ENCODE measurements around the gene OR11A1. TPM values are rescaled to one million over a fixed set of nuclear protein-coding genes. Genes with fewer than 3 reads are reported as not detected.

The OR11A1 gene
- polyA plus RNA-seq, 1 of the 3 experiments (the other 2 are of a cell fraction) = not detected

DNA sequence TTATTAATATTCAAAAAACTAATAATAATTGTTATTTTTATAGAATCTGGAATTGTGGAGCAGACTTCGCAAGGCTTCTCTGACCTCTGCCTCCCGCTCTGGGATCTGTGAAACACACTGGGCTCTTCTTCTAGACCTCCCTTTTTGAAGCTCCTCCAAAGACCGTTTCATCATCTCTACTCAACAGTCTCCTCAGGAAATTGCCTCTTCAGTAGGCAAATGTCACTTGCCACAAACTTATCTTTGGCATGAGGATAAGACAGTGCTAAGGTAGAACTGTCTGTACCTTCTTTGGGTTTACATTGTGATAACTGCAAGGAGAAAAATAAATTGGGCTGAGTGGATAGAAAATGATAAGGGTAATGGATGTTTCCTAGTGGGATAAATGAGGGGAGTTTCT lies 33.2 kb upstream of the OR11A1 start:
- H3K9me3 ChIP-seq = no peaks in the 10 kb centered on the region
- no peak overlapping the region for H3K4me3 ChIP-seq (ENCODE audit: low read depth in 2 of 2, low read length in 1 of 2)
- no peaks in the 10 kb centered on the region for H3K36me3 ChIP-seq (replicated peaks in 1 of 2; ENCODE audit: control insufficient read depth in 1 of 2, insufficient read depth in 2 of 2, low read length in 1 of 2)
- H3F3A ChIP-seq (replicated peaks; ENCODE audit: insufficient read depth) = no peaks in the 10 kb centered on the region
- H3K9me2 ChIP-seq = no peaks in the 10 kb centered on the region
- no peak for DNase-seq
- ChIA-PET CTCF (no interaction called here), POLR2A (no interaction called here)
- H3K9ac ChIP-seq = no peak overlapping the region
- H2AFZ ChIP-seq (ENCODE audit: low read depth) = no peak overlapping the region
- H3K27ac ChIP-seq (ENCODE audit: low read depth in 2 of 2, low read length in 1 of 2) = no peak overlapping the region
- H3K4me1 ChIP-seq (ENCODE audit: control insufficient read depth in 1 of 2, insufficient read depth in 2 of 2, low read depth in 1 of 2, low read length in 1 of 2) = no peaks in the 10 kb centered on the region
- H4K20me1 ChIP-seq (ENCODE audit: insufficient read depth) = no peaks in the 10 kb centered on the region
- 21% methylated on average over 3 of the region's 3 CpGs for WGBS (ENCODE audit: low lambda C conversion rate)
- H3K79me2 ChIP-seq (ENCODE audit: insufficient read depth) = no peaks in the 10 kb centered on the region
- TF ChIP-seq, protein P1, sequence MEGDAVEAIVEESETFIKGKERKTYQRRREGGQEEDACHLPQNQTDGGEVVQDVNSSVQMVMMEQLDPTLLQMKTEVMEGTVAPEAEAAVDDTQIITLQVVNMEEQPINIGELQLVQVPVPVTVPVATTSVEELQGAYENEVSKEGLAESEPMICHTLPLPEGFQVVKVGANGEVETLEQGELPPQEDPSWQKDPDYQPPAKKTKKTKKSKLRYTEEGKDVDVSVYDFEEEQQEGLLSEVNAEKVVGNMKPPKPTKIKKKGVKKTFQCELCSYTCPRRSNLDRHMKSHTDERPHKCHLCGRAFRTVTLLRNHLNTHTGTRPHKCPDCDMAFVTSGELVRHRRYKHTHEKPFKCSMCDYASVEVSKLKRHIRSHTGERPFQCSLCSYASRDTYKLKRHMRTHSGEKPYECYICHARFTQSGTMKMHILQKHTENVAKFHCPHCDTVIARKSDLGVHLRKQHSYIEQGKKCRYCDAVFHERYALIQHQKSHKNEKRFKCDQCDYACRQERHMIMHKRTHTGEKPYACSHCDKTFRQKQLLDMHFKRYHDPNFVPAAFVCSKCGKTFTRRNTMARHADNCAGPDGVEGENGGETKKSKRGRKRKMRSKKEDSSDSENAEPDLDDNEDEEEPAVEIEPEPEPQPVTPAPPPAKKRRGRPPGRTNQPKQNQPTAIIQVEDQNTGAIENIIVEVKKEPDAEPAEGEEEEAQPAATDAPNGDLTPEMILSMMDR (IDR thresholded peaks at IDR 0.05) = no peak
- no peak for TF ChIP-seq FOXJ3 (CRISPR knock-in tag; IDR thresholded peaks at IDR 0.05)
- TF ChIP-seq, protein P2, sequence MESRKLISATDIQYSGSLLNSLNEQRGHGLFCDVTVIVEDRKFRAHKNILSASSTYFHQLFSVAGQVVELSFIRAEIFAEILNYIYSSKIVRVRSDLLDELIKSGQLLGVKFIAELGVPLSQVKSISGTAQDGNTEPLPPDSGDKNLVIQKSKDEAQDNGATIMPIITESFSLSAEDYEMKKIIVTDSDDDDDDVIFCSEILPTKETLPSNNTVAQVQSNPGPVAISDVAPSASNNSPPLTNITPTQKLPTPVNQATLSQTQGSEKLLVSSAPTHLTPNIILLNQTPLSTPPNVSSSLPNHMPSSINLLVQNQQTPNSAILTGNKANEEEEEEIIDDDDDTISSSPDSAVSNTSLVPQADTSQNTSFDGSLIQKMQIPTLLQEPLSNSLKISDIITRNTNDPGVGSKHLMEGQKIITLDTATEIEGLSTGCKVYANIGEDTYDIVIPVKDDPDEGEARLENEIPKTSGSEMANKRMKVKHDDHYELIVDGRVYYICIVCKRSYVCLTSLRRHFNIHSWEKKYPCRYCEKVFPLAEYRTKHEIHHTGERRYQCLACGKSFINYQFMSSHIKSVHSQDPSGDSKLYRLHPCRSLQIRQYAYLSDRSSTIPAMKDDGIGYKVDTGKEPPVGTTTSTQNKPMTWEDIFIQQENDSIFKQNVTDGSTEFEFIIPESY (IDR thresholded peaks at IDR 0.05; ENCODE audit: borderline replicate concordance, low read depth) = no peak
- TF ChIP-seq MXI1 (IDR thresholded peaks at IDR 0.05; ENCODE audit: low read depth, low read length) = no peak
- TF ChIP-seq, protein P3, sequence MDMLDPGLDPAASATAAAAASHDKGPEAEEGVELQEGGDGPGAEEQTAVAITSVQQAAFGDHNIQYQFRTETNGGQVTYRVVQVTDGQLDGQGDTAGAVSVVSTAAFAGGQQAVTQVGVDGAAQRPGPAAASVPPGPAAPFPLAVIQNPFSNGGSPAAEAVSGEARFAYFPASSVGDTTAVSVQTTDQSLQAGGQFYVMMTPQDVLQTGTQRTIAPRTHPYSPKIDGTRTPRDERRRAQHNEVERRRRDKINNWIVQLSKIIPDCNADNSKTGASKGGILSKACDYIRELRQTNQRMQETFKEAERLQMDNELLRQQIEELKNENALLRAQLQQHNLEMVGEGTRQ (IDR thresholded peaks at IDR 0.05; ENCODE audit: borderline replicate concordance, low read depth, low read length) = no peak
- TF ChIP-seq, protein P4, sequence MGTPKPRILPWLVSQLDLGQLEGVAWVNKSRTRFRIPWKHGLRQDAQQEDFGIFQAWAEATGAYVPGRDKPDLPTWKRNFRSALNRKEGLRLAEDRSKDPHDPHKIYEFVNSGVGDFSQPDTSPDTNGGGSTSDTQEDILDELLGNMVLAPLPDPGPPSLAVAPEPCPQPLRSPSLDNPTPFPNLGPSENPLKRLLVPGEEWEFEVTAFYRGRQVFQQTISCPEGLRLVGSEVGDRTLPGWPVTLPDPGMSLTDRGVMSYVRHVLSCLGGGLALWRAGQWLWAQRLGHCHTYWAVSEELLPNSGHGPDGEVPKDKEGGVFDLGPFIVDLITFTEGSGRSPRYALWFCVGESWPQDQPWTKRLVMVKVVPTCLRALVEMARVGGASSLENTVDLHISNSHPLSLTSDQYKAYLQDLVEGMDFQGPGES (IDR thresholded peaks at IDR 0.05; ENCODE audit: low read depth, low read length) = no peak
- TF ChIP-seq TAF1 (IDR thresholded peaks at IDR 0.05; ENCODE audit: borderline replicate concordance, low read depth, low read length) = no peak
- no peak for TF ChIP-seq TCF12 (IDR thresholded peaks at IDR 0.05)
- TF ChIP-seq, protein P5, sequence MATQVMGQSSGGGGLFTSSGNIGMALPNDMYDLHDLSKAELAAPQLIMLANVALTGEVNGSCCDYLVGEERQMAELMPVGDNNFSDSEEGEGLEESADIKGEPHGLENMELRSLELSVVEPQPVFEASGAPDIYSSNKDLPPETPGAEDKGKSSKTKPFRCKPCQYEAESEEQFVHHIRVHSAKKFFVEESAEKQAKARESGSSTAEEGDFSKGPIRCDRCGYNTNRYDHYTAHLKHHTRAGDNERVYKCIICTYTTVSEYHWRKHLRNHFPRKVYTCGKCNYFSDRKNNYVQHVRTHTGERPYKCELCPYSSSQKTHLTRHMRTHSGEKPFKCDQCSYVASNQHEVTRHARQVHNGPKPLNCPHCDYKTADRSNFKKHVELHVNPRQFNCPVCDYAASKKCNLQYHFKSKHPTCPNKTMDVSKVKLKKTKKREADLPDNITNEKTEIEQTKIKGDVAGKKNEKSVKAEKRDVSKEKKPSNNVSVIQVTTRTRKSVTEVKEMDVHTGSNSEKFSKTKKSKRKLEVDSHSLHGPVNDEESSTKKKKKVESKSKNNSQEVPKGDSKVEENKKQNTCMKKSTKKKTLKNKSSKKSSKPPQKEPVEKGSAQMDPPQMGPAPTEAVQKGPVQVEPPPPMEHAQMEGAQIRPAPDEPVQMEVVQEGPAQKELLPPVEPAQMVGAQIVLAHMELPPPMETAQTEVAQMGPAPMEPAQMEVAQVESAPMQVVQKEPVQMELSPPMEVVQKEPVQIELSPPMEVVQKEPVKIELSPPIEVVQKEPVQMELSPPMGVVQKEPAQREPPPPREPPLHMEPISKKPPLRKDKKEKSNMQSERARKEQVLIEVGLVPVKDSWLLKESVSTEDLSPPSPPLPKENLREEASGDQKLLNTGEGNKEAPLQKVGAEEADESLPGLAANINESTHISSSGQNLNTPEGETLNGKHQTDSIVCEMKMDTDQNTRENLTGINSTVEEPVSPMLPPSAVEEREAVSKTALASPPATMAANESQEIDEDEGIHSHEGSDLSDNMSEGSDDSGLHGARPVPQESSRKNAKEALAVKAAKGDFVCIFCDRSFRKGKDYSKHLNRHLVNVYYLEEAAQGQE (IDR thresholded peaks at IDR 0.05; ENCODE audit: low read depth, low read length) = no peak
- TF ChIP-seq NRF1 (IDR thresholded peaks at IDR 0.05; ENCODE audit: low read depth, low read length) = no peak
- no peaks in the 10 kb centered on the region; the same call in 1 of the 2 replicates for H3K27me3 ChIP-seq (ENCODE audit: insufficient read depth)
- no peak overlapping the region for H3K4me2 ChIP-seq

Measured in SK-N-SH (cell line).